Esophagus muscularis mucosa (tissue), 3 donors: Measurements from ENCODE around the gene KRT34.

Experiments
- CTCF ChIP-seq, 3 experiments: fragments of 200-600 bp in 2 of 3; fragments of 450-650 bp in 1 of 3; sonication (generic) in 2 of 3; IDR thresholded peaks; one replicate each; pipeline ENCODE4 v1.5.1; 2017 to 2019; ENCODE audit warnings: antibody characterized with exemption in 3 of 3, mild to moderate bottlenecking in 2 of 3, moderate library complexity in 1 of 3
- POLR2AphosphoS5 ChIP-seq, 2 donors: sonication (generic); formaldehyde crosslinking; IDR thresholded peaks; one replicate each; pipeline ENCODE4 v1.6.1; 2017; ENCODE audit warnings: antibody characterized with exemption in 2 of 2

GRCh38 chr17:41407226-41407625 lies 25.1 kb upstream of the KRT34 start:
- TF ChIP-seq POLR2AphosphoS5 (IDR thresholded peaks at IDR 0.05) (no peak), CTCF (IDR thresholded peaks at IDR 0.05) (no peak)
